Measurements from ENCODE around the gene FITM2.

Gene FITM2

GRCh38 chr20:44258226-44258890, 52.6 kb downstream of the FITM2 start:
- TF ChIP-seq CTCF (IDR thresholded peaks at IDR 0.05) (no peak), ZFX (IDR thresholded peaks at IDR 0.05; ENCODE audit: borderline replicate concordance) (no peak)
- H3K27ac ChIP-seq = no peak overlapping the region

- TF ChIP-seq ZFX (IDR thresholded peaks at IDR 0.05; ENCODE audit: borderline replicate concordance) (no peak), CTCF (IDR thresholded peaks at IDR 0.05) (no peak)
- H3K27ac ChIP-seq = no peak overlapping the region
Measured at GRCh38 chr20:44256961-44257360, 54.0 kb downstream of the FITM2 start.

- H3K27ac ChIP-seq = no peak overlapping the region
- no peak for TF ChIP-seq CTCF (IDR thresholded peaks at IDR 0.05)
- TF ChIP-seq ZFX (IDR thresholded peaks at IDR 0.05; ENCODE audit: borderline replicate concordance) = no peak
Measured at GRCh38 chr20:44255942-44256341, 55.1 kb downstream of the FITM2 start.

GRCh38 chr20:44254073-44254472, 56.9 kb downstream of the FITM2 start:
- H3K27ac ChIP-seq = no peak overlapping the region
- no peak for TF ChIP-seq CTCF (IDR thresholded peaks at IDR 0.05)
- no peak for TF ChIP-seq ZFX (IDR thresholded peaks at IDR 0.05; ENCODE audit: borderline replicate concordance)

- H3K27ac ChIP-seq = no peak overlapping the region
- TF ChIP-seq CTCF (IDR thresholded peaks at IDR 0.05) (0 out of 2 replicates have a peak, but pooled peaks have one; percentile 13), ZFX (IDR thresholded peaks at IDR 0.05; ENCODE audit: borderline replicate concordance) (no peak)
Measured at GRCh38 chr20:44253528-44253927, 57.5 kb downstream of the FITM2 start.
